H9 (cell line): ENCODE results near the gene CYP27A1. TPM values are rescaled to one million over a fixed set of nuclear protein-coding genes. Genes with fewer than 3 reads are reported as not detected.

ENCODE experiments used
- DNase-seq: peaks from one replicate; pipeline ENCODE4 v3.0.0-alpha.2; 2017
- H2AFZ ChIP-seq: one replicate; pipeline ENCODE4 v1.6.1; 2013; ENCODE audit warnings: mild to moderate bottlenecking, low read length, control low read depth, moderate library complexity
- H2AK5ac ChIP-seq: 2 replicates; pipeline ENCODE4 v1.6.1; 2013; ENCODE audit warnings: low read length, control low read depth, mixed read lengths; ENCODE audit not compliant: insufficient read length
- H2BK120ac ChIP-seq: one replicate; pipeline ENCODE4 v1.6.1; 2013; ENCODE audit warnings: low read depth, mild to moderate bottlenecking, low read length, control low read depth, inconsistent platforms; ENCODE audit not compliant: poor library complexity, severe bottlenecking
- H2BK12ac ChIP-seq: 2 replicates; pipeline ENCODE4 v1.6.1; 2013; ENCODE audit warnings: low read length, control low read depth, mixed read lengths, low read depth; ENCODE audit not compliant: insufficient read length
- H2BK15ac ChIP-seq: 2 replicates; pipeline ENCODE4 v1.6.1; 2013; ENCODE audit warnings: low read depth, low read length, control low read depth
- H2BK20ac ChIP-seq: one replicate; pipeline ENCODE4 v1.6.1; 2013; ENCODE audit warnings: low read depth, mild to moderate bottlenecking, low read length, control low read depth, inconsistent platforms; ENCODE audit not compliant: poor library complexity, severe bottlenecking
- H2BK5ac ChIP-seq: 2 replicates; pipeline ENCODE4 v1.6.1; 2013; ENCODE audit warnings: low read length, control low read depth, mixed read lengths; ENCODE audit not compliant: insufficient read length
- H3K14ac ChIP-seq: 2 replicates; pipeline ENCODE4 v1.6.1; 2013; ENCODE audit warnings: low read length, control low read depth; ENCODE audit not compliant: insufficient read depth
- H3K18ac ChIP-seq: 2 replicates; pipeline ENCODE4 v1.6.1; 2013; ENCODE audit warnings: low read depth, mild to moderate bottlenecking, mixed read lengths, low read length, control low read depth; ENCODE audit not compliant: insufficient read length
- H3K23ac ChIP-seq: 2 replicates; pipeline ENCODE4 v1.6.1; 2013; ENCODE audit warnings: low read length, control low read depth, mixed read lengths, low read depth; ENCODE audit not compliant: insufficient read length
- H3K23me2 ChIP-seq: 2 replicates; pipeline ENCODE4 v1.6.1; 2013; ENCODE audit warnings: low read depth, mild to moderate bottlenecking, mixed read lengths, low read length, control low read depth; ENCODE audit not compliant: insufficient read length, poor library complexity, severe bottlenecking
- H3K27ac ChIP-seq: 2 replicates; pipeline ENCODE4 v1.5.1; 2013; ENCODE audit warnings: low read length, control low read depth, mixed read lengths, low read depth; ENCODE audit not compliant: insufficient read length
- H3K27me3 ChIP-seq: 2 replicates; pipeline ENCODE4 v1.6.1; 2013; ENCODE audit warnings: low read length, control low read depth, inconsistent platforms; ENCODE audit not compliant: insufficient read depth
- H3K4ac ChIP-seq: 2 replicates; pipeline ENCODE4 v1.6.1; 2013; ENCODE audit warnings: low read depth, mild to moderate bottlenecking, control low read depth, inconsistent platforms, low read length, moderate library complexity
- H3K4me1 ChIP-seq: 2 replicates; pipeline ENCODE4 v1.6.1; 2013; ENCODE audit warnings: low read length, control low read depth, inconsistent platforms; ENCODE audit not compliant: insufficient read depth
- H3K4me2 ChIP-seq: 2 replicates; pipeline ENCODE4 v1.6.1; 2013; ENCODE audit warnings: low read length, control low read depth, mixed read lengths; ENCODE audit not compliant: insufficient read length, insufficient read depth
- H3K56ac ChIP-seq: 2 replicates; pipeline ENCODE4 v1.6.1; 2013; ENCODE audit warnings: low read depth, mild to moderate bottlenecking, mixed read lengths, low read length, control low read depth; ENCODE audit not compliant: insufficient read length
- H3K79me1 ChIP-seq: 2 replicates; pipeline ENCODE4 v1.6.1; 2013; ENCODE audit warnings: low read depth, mild to moderate bottlenecking, moderate library complexity, low read length, control low read depth, inconsistent platforms; ENCODE audit not compliant: insufficient read depth, poor library complexity, severe bottlenecking
- H3K79me2 ChIP-seq: 2 replicates; pipeline ENCODE4 v1.6.1; 2013; ENCODE audit warnings: low read length, control low read depth, inconsistent platforms; ENCODE audit not compliant: insufficient read depth
- H3K9ac ChIP-seq: 2 replicates; pipeline ENCODE4 v1.6.1; 2013; ENCODE audit warnings: low read length, control low read depth, mixed read lengths; ENCODE audit not compliant: insufficient read length; ENCODE audit errors: extremely low read depth
- H3K9me3 ChIP-seq: one replicate; pipeline ENCODE4 v1.6.1; 2013; ENCODE audit warnings: low read depth, low read length, inconsistent platforms; ENCODE audit not compliant: control insufficient read depth
- H3T11ph ChIP-seq: one replicate; pipeline ENCODE4 v1.6.1; 2013; ENCODE audit warnings: mild to moderate bottlenecking, low read length, control low read depth, inconsistent platforms
- H4K20me1 ChIP-seq: one replicate; pipeline ENCODE4 v1.6.1; 2013; ENCODE audit not compliant: control insufficient read depth, insufficient read length, insufficient read depth
- H4K5ac ChIP-seq: 2 replicates; pipeline ENCODE4 v1.6.1; 2013; ENCODE audit warnings: low read depth, mild to moderate bottlenecking, mixed read lengths, low read length, control low read depth; ENCODE audit not compliant: insufficient read length
- H4K8ac ChIP-seq: replicated peaks from 2 replicates; pipeline ENCODE4 v1.6.1; 2013; ENCODE audit warnings: low read length, control low read depth, mixed read lengths, low read depth; ENCODE audit not compliant: insufficient read length
- H4K91ac ChIP-seq: 2 replicates; pipeline ENCODE4 v1.6.1; 2013; ENCODE audit warnings: low read depth, mild to moderate bottlenecking, moderate library complexity, mixed read lengths, low read length, control low read depth; ENCODE audit not compliant: insufficient read length
- H3K27ac Mint-ChIP-seq, 3 experiments: 2 replicates in 2 of 3; 3 replicates in 1 of 3; pipeline ENCODE4 v1.8.0; 2020 to 2021; ENCODE audit warnings: mixed read lengths in 3 of 3, mild to moderate bottlenecking in 1 of 3, moderate library complexity in 1 of 3
- H3K27me3 Mint-ChIP-seq: 2 replicates; pipeline ENCODE4 v1.8.0; 2021; ENCODE audit warnings: low read depth, mild to moderate bottlenecking, moderate library complexity, mixed read lengths
- H3K36me3 Mint-ChIP-seq, 3 experiments: 2 replicates in 2 of 3; 3 replicates in 1 of 3; pipeline ENCODE4 v1.8.0; 2020 to 2021; ENCODE audit warnings: low read depth in 3 of 3, mixed read lengths in 3 of 3; ENCODE audit not compliant: insufficient read depth in 1 of 3
- H3K4me1 Mint-ChIP-seq, 2 experiments: 2 replicates each; pipeline ENCODE4 v1.8.0; 2020; ENCODE audit warnings: mixed read lengths in 2 of 2
- H3K4me3 Mint-ChIP-seq, 2 experiments: 2 replicates in 1 of 2; 3 replicates in 1 of 2; pipeline ENCODE4 v1.8.0; 2020 to 2021; ENCODE audit warnings: mild to moderate bottlenecking in 2 of 2, mixed read lengths in 2 of 2, moderate library complexity in 1 of 2
- H3K9me3 Mint-ChIP-seq, 2 experiments: 2 replicates in 1 of 2; 3 replicates in 1 of 2; pipeline ENCODE4 v1.8.0; 2020; ENCODE audit warnings: mild to moderate bottlenecking in 2 of 2, mixed read lengths in 2 of 2, moderate library complexity in 1 of 2
- CTCF ChIP-seq: fragments of 200-600 bp; sonication (generic); conservative IDR thresholded peaks from 3 replicates; pipeline ENCODE4 v1.8.0; 2021; ENCODE audit warnings: antibody characterized with exemption, mild to moderate bottlenecking
- WGBS: extraction: QIAGEN DNeasy Blood & Tissue Kit; methylation state at CpG from one replicate; pipeline ENCODE4 v1.1.7; 2013; ENCODE audit warnings: missing lambda C conversion rate, low lambda C conversion rate, mixed read lengths; ENCODE audit not compliant: insufficient read length; ENCODE audit errors: extremely low coverage; 5-methylcytosine and 5-hydroxymethylcytosine counted together
- total RNA-seq: library from RNA; stranded (reverse); gene quantifications from 2 replicates; pipeline ENCODE4 v1.2.1, GENCODE V29; 2021

The CYP27A1 gene
- total RNA-seq, 1 experiment from 2014 or later, result 3.1 TPM

- no peak overlapping the region for H2BK15ac ChIP-seq
- H4K91ac ChIP-seq, result no peak overlapping the region
- no peak overlapping the region for H2AK5ac ChIP-seq
- no peaks in the 10 kb centered on the region for H4K20me1 ChIP-seq
- no peak overlapping the region for H3K14ac ChIP-seq
- Mint-ChIP-seq H3K27me3 (peaks cover under 1% of the 10 kb centered on the region; the same call in 1 of the 2 replicates), H3K4me3 (no peak overlapping the region), H3K9me3 (no peaks in the 10 kb centered on the region), H3K36me3 (no peaks in the 10 kb centered on the region; a peak in 1 of 7 replicates), H3K27ac (peak overlapping the region in 1 of 3 experiments; percentile 30; a peak in 1 of 7 replicates), H3K4me1 (peaks cover 0 to 2% of the 10 kb centered on the region in 2 experiments; a peak in 2 of 4 replicates)
- H4K8ac ChIP-seq, result no peak overlapping the region
- no peak overlapping the region for H2BK120ac ChIP-seq
- no peaks in the 10 kb centered on the region for H3K9me3 ChIP-seq
- H2BK12ac ChIP-seq, result no peak overlapping the region
- H3K79me2 ChIP-seq, result no peaks in the 10 kb centered on the region
- no peak overlapping the region for H3K9ac ChIP-seq
- no peak overlapping the region for H3K56ac ChIP-seq
- H3K4me2 ChIP-seq, result no peak overlapping the region
- no peak overlapping the region for H3K18ac ChIP-seq
- no peak for DNase-seq
- no peak overlapping the region for H3T11ph ChIP-seq
- no peak for TF ChIP-seq CTCF
- no peak overlapping the region for H3K23ac ChIP-seq
- WGBS, result no CpG with 5 or more reads among the region's 2 CpGs
- no peak overlapping the region for H4K5ac ChIP-seq
- no peaks in the 10 kb centered on the region for H3K27me3 ChIP-seq
- no peak overlapping the region for H3K27ac ChIP-seq
- no peaks in the 10 kb centered on the region for H3K79me1 ChIP-seq
- H2AFZ ChIP-seq, result no peak overlapping the region
- H2BK20ac ChIP-seq, result no peak overlapping the region
- H3K4ac ChIP-seq, result no peak overlapping the region
- no peaks in the 10 kb centered on the region for H3K23me2 ChIP-seq
- H2BK5ac ChIP-seq, result no peak overlapping the region
- no peaks in the 10 kb centered on the region for H3K4me1 ChIP-seq
Measured at GRCh38 chr2:218816561-218817011, 34.6 kb downstream of the CYP27A1 start.
